GM19438 (cell line): ENCODE data around the gene LRRC46.

ENCODE experiments used
- ATAC-seq: cut with Tn5 transposase; IDR thresholded peaks from one replicate; pipeline ENCODE4 v1.9.1; 2021; ENCODE audit warnings: low read depth; ENCODE audit not compliant: unreplicated experiment

The LRRC46 gene

GRCh38 chr17:47808830-47809480 lies 22.5 kb upstream of the LRRC46 start:
- no peak for ATAC-seq

- no peak for ATAC-seq
Measured at GRCh38 chr17:47810200-47810821, 21.2 kb upstream of the LRRC46 start.

- no peak for ATAC-seq
Measured at GRCh38 chr17:47810901-47811635, 20.4 kb upstream of the LRRC46 start.

GRCh38 chr17:47811709-47812108 lies 19.8 kb upstream of the LRRC46 start:
- ATAC-seq, result no peak

GRCh38 chr17:47812146-47812920 lies 19.1 kb upstream of the LRRC46 start:
- no peak for ATAC-seq

GRCh38 chr17:47813077-47813476 lies 18.4 kb upstream of the LRRC46 start:
- no peak for ATAC-seq

GRCh38 chr17:47813512-47814031 lies 17.9 kb upstream of the LRRC46 start:
- no peak for ATAC-seq

GRCh38 chr17:47815106-47815918 lies 16.2 kb upstream of the LRRC46 start:
- ATAC-seq, result no peak

- ATAC-seq, result no peak
Measured at GRCh38 chr17:47816111-47816735, 15.2 kb upstream of the LRRC46 start.

- ATAC-seq, result no peak
Measured at GRCh38 chr17:47816947-47817346, 14.5 kb upstream of the LRRC46 start.

- ATAC-seq, result no peak
Measured at GRCh38 chr17:47818002-47818695, 13.3 kb upstream of the LRRC46 start.

- no peak for ATAC-seq
Measured at GRCh38 chr17:47819475-47819874, 12.0 kb upstream of the LRRC46 start.

- ATAC-seq, result no peak
Measured at GRCh38 chr17:47820033-47820789, 11.3 kb upstream of the LRRC46 start.

GRCh38 chr17:47821031-47821423 lies 10.4 kb upstream of the LRRC46 start:
- ATAC-seq, result no peak

- ATAC-seq, result peak; percentile 85
Measured at GRCh38 chr17:47821424-47822391, 9.8 kb upstream of the LRRC46 start, which contains the start of gene OSBPL7. TSS of gene OSBPL7 (minus strand) at chr17:47821794. CDS start at chr17:47820278, 1,516 bp downstream.

GRCh38 chr17:47822785-47823184 lies 8.7 kb upstream of the LRRC46 start:
- no peak for ATAC-seq

GRCh38 chr17:47823519-47823918 lies 8.0 kb upstream of the LRRC46 start:
- ATAC-seq, result no peak
